ENCODE data around the gene CAMK1. TPM values are rescaled to one million over a fixed set of nuclear protein-coding genes. Genes with fewer than 3 reads are reported as not detected.

The CAMK1 gene
- total RNA-seq, 2 experiments from 2014 or later = 0.74 to 1.1 TPM

DNA sequence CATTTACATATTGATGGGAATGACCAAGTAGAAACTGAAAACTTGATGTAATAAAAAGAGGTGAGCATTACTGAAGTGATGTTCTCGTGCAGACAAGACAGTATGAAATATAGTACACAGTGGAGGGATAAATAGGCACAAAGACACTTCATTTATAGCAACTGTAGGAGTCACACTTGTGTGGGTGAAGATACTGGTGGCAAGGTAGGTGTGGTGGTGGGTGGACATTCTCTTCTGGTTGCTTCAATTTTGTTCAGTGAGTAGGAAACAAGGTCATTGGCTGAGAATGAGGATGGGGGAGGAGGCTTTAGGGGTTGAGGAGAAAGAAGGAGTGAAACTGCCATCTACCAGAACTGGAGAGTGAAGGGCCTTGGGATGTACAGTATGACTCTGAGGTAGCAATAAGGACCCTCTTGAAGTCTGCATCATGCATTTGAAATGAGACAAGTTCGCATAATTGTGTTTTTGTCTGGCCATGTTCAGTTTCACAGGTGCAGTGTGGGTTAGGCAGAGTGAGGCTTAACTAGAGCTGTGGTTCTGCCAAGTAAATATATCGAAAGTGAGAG lies 59.5 kb downstream of the CAMK1 start:
- H3K9me3 ChIP-seq (ENCODE audit: control insufficient read depth in 1 of 2, insufficient read depth in 1 of 2, low read length in 2 of 2) = no peaks in the 10 kb centered on the region
- TF ChIP-seq, protein P1, sequence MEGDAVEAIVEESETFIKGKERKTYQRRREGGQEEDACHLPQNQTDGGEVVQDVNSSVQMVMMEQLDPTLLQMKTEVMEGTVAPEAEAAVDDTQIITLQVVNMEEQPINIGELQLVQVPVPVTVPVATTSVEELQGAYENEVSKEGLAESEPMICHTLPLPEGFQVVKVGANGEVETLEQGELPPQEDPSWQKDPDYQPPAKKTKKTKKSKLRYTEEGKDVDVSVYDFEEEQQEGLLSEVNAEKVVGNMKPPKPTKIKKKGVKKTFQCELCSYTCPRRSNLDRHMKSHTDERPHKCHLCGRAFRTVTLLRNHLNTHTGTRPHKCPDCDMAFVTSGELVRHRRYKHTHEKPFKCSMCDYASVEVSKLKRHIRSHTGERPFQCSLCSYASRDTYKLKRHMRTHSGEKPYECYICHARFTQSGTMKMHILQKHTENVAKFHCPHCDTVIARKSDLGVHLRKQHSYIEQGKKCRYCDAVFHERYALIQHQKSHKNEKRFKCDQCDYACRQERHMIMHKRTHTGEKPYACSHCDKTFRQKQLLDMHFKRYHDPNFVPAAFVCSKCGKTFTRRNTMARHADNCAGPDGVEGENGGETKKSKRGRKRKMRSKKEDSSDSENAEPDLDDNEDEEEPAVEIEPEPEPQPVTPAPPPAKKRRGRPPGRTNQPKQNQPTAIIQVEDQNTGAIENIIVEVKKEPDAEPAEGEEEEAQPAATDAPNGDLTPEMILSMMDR (IDR thresholded peaks at IDR 0.05) = no peak
- POLR2A ChIA-PET = no interaction called here
- CTCF ChIA-PET = no interaction called here
- Mint-ChIP-seq H3K27ac (no peak overlapping the region), H3K27me3 (peaks cover 19% of the 10 kb centered on the region), H3K4me3 (no peak overlapping the region), H3K4me1 (ENCODE audit: low read depth) (no peaks in the 10 kb centered on the region), H3K36me3 (ENCODE audit: low read depth) (no peaks in the 10 kb centered on the region), H3K9me3 (no peaks in the 10 kb centered on the region)
- ATAC-seq (ENCODE audit: poor library complexity) (no peak), DNase-seq (no peak)
- no peaks in the 10 kb centered on the region for H3K36me3 ChIP-seq (ENCODE audit: insufficient read depth, low read length)
- intact Hi-C loops (cut with DNase I, micrococcal nuclease) = no loop called here
- no peak overlapping the region for H3K4me3 ChIP-seq (ENCODE audit: low read length)
- no peak overlapping the region for H3K27ac ChIP-seq (ENCODE audit: low read depth in 1 of 2, low read length in 2 of 2)
- H3K27me3 ChIP-seq (ENCODE audit: control insufficient read depth in 1 of 2, insufficient read depth in 2 of 2, low read length in 2 of 2) = peaks cover 0 to 3% of the 10 kb centered on the region in 2 experiments
- no peaks in the 10 kb centered on the region for H3K4me1 ChIP-seq (ENCODE audit: insufficient read depth, low read length)

Other genes with a start within 250 kb of the CAMK1 start
- gene LHFPL4, start 216.1 kb downstream of the CAMK1 start, total RNA-seq = not detected
- 10 to 100 TPM; 80.2 to 82.0 TPM for gene MTMR14, start 120.4 kb downstream of the CAMK1 start, total RNA-seq
- under 1 TPM; 0.33 to 0.45 TPM for gene CPNE9, start 66.1 kb downstream of the CAMK1 start, total RNA-seq
- gene BRPF1, start 38.2 kb downstream of the CAMK1 start, total RNA-seq = 10 to 100 TPM; 23.7 to 25.6 TPM
- gene OGG1, start 20.0 kb downstream of the CAMK1 start, total RNA-seq = 1 to 10 TPM; 7.1 to 8.9 TPM
- 10 to 100 TPM; 14.7 to 16.5 TPM for gene TADA3, start 22.5 kb upstream of the CAMK1 start, total RNA-seq
- gene ARPC4, start 23.1 kb upstream of the CAMK1 start, total RNA-seq = 10 to 100 TPM; 88.7 to 91.3 TPM
- gene TTLL3, start 40.3 kb upstream of the CAMK1 start, total RNA-seq = 10 to 100 TPM; 50.5 to 58.6 TPM
- gene RPUSD3, start 74.1 kb upstream of the CAMK1 start, total RNA-seq = 1 to 10 TPM; 7.9 to 8.1 TPM
- gene CIDEC, start 110.3 kb upstream of the CAMK1 start, total RNA-seq = not detected
- 10 to 100 TPM; 14.4 to 15.1 TPM for gene JAGN1, start 120.7 kb upstream of the CAMK1 start, total RNA-seq
- gene IL17RE, start 132.9 kb upstream of the CAMK1 start, total RNA-seq = 1 to 10 TPM; 1.4 to 1.6 TPM
- under 1 TPM; 0.42 to 0.88 TPM for gene IL17RC, start 147.2 kb upstream of the CAMK1 start, total RNA-seq
- gene CRELD1, start 163.9 kb upstream of the CAMK1 start, total RNA-seq = 10 to 100 TPM; 10.7 to 12.4 TPM
- 1 to 10 TPM; 6.3 to 8.3 TPM for gene PRRT3, start 182.5 kb upstream of the CAMK1 start, total RNA-seq
- 10 to 100 TPM; 41.0 to 42.3 TPM for gene EMC3, start 216.9 kb upstream of the CAMK1 start, total RNA-seq

All from CD4-positive, alpha-beta T cell (primary cell).